ENCODE results near the gene COQ6.
"Not testable (repeated sequence)": the region's sequence is repeated elsewhere in the genome, so short reads cannot be mapped to it uniquely, and the experiment has no call there.

COQ6 gene

DNA sequence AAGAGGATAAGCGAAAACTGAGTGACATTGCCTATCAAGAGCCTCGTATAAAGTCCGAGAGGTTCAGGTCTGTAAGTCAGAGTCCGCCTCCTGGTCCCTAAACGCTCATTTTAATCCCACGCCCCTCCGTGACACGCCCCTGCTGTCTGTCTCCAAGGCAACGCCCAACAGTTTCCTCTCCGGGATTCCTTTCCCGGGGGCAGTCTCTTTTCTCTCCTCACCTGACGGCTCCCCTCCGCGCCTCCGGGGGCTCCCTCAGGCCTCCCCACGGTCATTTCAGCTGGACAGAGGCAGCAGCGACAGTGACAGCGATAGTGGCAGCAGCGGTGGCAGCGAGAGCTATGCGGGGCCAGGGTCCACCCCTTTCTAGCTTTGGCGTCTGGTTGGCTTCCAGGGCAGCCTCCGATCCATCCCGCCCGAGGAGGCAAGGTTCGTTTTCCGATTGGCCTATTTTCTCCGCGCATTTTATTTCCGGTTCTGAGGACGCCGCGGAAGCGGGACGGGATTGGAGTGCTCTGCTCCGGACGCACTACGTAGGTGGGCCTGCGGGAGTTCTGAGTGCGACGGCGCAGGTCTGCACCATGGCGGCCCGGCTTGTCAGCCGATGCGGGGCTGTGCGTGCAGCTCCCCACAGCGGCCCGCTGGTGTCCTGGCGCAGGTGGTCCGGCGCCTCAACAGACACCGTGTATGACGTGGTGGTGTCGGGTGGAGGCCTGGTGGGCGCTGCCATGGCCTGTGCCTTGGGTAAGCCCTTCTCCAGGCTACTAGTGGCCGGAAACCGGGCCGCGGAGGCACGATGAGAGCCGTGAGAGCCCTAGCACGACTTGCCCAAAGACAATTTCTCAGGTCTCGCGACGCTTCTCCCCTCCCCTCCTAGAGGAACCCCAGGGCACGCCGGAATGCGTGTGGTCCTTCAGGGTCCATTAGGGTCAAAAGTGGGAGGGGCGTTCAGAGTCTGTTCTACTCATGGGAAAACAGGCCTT is at the start of gene COQ6, which contains the start of gene FAM161B:
Gene COQ6, plus strand, starts transcription at position 551 of the 983 bp plus-strand sequence. Its CDS starts 31 bp downstream, at position 582.
Gene FAM161B, minus strand, starts transcription at position 343 of the 983 bp plus-strand sequence. Its CDS starts 68 bp downstream, at position 275.
- peak; percentile 71 to 85 (median 81) for DNase-seq

DNA sequence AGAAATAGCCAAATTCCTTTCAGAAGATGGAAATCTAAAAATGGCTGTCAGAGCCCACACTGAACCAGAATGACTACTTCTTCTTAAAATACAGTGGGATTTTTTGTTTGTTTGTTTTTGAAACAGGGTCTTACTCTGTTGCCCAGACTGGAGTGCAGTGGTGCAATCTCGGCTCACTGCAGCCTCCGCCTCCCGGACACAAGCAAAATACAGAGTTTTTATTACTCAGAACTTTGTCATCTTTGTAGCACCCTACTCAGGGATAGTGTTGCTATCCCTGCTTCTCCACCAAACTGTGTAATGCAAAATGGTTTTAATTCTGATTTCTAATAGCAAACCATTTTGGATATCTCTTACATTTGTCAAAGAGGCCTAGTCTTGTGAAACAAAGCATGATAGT is 47.1 kb upstream of the COQ6 start:
- no peak for DNase-seq

DNA sequence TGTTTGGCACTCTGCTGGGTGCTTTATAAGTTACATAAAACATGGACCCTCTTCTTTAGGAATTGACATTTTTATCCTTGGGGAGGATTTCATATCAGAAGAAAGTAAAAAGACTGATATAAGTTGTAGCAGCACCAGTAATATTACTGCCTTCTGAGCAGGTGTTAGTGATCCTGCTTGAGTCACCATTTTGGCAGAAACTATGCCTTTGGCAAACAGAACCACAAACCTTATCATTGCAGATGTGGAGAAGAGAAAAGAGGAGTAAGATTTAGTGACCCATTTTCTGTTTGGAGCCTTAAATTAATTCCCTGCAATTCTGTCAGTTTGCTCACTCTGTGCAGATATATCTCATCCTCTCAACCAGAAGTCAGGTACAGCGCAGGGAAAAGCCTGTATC is 40.4 kb upstream of the COQ6 start:
- DNase-seq, result no peak

DNA sequence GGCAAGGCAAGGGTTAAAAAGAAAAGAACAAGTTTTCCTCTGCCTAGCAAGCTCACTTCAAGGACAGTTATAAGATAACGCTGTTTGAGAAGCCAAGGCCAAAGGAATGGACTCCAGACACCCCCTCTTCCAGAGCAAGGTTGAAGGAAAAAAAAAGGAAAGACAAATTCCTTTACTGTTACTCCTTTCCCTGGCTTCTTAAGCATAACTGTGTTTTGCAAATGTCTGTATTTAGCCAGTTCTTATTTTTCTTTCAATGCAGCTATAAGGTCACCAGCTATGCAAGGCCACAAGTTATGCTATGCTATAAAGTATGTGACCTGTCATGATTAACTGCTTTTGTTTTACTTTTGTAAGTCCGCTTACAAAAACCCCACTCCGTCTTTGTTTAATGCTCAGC is 36.8 kb upstream of the COQ6 start:
- no peak for DNase-seq

DNA sequence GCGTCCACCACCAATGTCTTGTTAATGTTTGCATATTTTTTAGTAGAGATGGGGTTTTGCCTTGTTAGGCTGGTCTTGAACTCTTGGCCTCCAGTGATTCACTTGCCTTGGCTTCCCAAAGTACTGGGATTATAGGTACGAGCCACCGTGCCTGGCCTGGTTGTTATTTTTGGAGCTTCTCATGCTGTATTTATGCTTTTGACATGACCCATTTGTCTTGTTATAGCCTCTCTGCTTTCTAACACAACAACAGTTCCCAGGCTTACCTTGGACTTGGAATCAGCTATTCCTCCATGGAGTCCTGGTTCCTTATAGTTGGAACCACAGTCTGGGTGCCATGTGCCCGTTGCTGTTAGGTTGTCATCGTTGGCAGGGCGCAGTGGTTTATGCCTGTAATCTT is 33.8 kb upstream of the COQ6 start:
- DNase-seq, result no peak

DNA sequence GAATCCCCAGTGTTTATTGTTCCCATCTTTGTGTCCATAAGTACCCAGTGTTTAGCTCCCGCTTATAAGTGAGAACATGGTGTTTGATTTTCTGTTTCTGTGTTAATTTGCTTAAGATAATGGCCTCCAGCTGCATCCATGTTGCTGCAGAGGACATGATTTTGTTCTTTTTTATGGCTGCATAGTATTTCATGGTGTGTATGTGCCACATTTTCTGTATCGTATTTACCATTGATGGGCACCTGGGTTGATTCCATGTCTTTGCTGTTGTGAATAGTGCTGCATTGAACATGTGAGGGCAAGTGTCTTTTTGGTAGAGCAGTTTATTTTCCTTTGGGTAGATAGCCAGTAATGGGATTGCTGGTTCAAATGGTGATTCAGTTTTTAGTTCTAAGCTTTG is 30.6 kb upstream of the COQ6 start:
- DNase-seq, result not testable (repeated sequence)

DNA sequence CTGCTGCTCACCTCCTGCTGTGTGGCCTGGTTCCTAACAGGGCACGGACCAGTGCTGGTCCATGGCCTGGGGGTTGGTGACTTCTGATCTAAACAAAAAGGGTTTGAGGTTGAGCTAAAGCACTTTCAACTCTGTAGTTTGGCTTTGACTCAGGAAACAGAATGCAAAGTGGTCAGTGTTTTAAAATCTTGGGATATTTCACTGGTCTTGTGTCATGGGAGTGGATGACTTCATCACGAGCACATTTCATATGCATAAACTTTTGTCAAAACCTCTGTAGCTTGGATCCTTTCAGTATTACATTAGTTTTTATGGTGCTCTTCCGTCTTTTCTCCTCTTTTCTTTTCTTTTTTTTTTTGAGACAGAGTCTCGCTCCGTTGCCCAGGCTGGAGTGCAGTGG is 25.8 kb upstream of the COQ6 start:
- DNase-seq, result no peak

DNA sequence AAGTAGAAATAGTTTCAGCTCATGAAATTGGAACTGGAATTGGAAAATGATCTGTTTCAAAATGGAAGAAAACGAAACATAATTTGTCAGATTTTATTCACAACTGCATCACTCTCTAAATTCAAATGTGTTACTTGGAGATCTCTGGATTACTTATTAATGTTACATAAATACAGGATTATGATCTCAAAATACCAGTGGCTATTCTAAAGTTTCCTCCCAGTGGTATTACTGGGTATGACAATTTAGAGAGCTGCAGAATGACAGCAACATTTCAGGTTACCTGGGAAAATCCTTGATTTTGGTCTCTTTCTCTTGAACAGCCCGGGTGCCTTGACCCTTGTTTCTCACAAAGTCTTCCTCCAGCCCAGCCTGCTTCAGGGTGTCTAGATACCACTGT is 14.4 kb upstream of the COQ6 start:
- DNase-seq, result no peak

DNA sequence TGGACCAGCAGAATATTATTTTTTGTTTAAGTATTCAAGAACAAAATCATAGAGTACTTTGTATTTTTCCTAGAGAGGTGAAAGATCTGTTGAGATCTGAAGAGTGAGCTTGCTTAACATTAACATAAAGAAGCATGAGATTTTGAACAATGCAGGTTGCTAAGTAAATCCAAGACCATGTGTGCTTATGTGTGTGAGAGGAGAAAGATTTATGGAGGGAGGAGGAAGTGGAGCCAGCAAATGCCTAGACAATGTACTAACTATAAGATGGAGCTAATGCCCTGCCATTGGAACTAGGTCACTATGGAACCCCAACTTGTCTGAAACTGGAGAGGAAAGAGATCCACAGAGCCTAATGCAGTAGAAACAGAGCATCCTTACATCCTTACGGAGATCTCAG is 13.6 kb upstream of the COQ6 start:
- no peak for DNase-seq

DNA sequence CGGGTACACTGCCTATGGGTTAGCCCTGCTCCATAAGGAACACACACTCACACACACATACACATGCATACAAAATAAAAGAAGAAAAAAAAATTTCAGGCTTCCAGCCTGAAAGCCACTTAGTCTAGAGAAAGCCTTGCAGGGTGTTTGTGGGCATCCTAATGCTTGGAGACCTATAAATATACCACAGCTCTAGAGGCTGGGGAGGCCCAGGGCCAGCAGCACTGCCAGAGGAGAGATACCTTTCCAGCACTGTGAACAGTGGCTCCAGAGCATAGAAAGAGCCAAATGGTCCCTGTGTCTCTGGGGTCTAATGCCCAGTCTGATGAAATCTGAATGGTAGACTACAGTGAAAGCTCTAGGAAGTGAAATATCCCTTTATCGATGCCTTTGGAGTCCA is 13.1 kb upstream of the COQ6 start:
- DNase-seq, result no peak

DNA sequence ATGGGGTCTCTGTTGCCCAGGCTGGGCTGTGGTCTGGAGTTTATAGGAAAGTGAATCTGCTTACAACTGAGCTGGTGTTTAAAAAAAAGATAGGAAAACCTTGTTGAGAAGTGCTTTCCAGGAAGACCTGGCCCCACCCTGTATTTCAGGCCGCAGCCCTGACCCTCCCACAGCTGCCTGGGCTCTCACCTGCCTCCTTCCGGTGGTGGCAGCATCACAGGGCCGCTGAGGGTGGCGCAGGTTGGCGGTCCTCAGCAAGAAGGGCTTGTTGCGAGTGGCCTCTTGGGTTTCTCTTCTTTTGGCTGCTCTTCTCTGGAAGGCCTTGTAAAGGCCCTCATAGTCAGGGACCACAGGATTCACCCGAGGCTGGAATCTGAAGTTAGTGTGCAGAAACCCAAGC is 7.9 kb upstream of the COQ6 start:
- no peak for DNase-seq

DNA sequence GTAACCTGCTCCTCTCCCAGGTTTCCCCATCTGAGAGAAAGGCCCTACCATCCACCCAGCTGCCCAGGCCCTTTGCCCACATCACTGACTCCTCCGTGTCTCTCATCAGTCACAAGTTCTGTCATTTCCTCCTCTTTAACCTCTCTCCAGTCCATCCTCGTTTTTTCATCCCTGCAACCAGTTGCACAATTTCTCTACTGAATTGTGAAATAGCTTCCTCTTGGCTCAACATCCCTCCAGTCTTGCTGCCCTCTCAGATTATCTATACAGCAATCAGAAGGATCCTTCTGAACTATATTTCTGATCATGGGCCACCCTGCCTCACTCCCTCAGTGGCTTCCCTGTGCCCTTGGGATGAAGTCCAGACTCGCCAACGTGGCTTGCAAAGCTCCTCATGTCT is 7.0 kb upstream of the COQ6 start:
- DNase-seq, result no peak

DNA sequence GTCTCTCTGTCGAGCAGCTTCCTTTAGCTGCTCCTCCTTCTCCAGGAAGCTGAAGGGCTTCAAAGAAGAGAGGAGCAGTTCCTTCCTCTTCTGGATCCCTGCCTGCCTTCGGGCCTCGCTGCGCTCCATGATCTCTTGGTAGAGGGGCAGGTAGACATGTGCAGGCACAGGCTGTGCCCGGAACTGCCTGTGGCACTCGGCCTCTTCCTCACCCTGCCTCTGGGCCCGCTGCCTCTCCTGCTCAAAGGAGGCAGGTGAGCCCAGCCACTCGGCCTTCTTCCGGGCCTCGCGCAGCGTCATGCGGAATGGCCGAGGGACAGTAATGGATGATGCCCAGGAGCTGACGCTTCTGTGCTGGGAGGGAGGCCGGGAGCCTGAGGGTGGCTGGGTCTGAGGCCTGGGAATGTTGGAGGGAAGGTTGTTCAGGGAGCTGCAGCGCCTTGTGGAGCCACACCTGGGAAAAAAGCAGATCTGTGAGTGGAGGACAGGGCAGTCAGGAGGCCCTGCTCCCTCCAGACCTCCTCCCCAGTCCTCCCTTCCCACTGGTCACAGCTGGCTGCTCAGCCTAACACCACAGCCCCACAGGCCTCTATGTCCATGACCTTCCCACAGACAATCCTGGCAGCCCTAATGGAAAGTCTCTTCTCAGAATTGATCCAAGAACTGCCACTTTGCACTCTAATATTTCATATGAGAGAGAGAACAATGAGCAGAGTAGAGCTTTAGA is 5.5 kb upstream of the COQ6 start:
- no peak for DNase-seq

DNA sequence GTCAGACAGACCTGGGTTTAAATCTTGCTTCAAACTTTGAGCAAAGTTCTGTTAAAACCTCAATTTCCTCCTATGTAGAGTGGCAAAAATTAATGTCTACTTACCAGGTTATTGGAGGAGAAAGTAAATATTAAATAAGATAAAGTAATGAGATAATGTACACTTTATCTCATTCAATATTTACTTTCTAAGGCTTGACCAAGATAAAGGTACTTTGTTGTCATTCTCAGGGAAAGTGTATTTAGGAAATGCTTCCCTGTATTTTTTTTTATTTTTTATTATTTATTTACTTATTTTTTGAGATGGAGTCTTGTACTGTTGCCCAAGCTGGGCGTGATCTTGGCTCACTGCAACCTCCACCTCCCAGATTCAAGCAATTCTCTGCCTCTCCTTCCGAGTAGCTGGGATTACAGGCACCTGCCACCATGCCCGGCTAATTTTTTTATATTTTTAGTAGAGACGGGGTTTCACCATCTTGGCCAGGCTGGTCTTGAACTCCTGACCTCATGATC is 4.9 kb upstream of the COQ6 start:
- no peak for DNase-seq

DNA sequence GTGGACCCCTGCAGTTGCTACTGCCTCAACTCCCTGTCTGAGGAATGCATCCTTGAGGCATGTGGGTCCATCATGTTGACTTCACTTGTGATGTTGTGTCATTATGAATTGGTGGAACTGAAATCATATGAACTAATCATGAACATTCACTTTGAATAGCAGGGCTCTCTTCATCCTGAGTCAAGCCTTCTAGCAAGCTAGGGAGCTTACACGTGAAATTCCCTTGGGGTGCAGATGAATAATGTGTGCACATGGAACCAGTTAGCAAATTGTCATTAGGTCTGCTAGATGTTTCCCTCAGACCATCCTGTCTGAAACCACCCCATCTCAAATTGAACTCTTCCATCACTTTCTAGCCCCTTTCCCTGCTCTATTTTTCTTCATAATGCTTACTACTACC is 3.6 kb downstream of the COQ6 start:
- no peak for DNase-seq

DNA sequence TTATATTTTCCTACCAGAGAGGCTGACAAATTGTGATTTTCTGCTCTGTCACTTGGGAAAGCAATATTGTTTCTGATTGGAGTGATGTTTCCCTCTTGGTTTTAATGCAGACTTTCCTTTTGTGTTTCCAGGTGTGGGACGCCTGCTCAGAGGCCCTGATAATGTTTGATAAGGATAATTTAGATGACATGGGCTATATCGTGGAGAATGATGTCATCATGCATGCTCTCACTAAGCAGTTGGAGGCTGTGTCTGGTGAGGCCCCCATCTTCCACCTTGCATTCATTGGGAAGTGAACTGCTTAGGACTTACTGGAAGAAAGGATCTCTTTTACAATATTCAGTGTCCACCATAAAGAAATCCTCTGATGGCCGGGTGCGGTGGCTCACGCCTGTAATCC is 5.6 kb downstream of the COQ6 start:
- DNase-seq, result no peak

DNA sequence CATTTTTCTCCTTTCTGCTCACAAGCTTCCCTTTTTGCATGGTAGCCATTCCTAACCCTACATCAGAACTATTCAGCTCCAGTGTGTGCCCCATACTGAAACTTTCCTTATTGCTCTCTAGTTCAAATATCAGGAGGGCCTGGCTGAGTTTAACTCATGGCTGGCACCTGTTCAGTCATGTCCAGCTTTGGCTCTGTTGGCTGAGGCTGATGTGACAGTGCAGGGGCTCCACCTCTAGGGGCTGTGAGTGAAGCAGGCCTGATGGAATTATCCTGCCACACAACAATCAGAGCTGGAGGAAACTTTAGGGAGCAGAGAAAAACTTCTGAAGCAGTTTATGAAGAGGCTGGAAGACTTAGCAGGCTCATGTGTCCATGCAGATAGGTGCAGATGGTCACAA is 8.5 kb downstream of the COQ6 start:
- no peak for DNase-seq

DNA sequence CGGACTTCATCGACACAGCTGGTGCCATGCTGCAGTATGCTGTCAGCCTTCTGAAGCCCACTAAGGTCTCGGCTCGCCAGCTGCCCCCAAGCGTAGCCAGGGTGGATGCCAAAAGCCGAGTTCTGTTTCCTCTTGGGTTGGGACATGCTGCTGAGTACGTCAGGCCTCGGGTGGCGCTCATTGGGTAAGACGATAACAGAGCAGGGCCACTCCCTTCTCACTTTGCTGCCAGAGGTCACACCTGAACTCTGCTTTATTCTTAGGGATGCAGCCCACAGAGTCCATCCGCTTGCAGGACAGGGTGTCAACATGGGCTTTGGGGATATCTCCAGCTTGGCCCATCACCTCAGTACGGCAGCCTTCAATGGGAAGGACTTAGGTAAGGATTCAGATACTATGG is 11.1 kb downstream of the COQ6 start:
- DNase-seq, result no peak

DNA sequence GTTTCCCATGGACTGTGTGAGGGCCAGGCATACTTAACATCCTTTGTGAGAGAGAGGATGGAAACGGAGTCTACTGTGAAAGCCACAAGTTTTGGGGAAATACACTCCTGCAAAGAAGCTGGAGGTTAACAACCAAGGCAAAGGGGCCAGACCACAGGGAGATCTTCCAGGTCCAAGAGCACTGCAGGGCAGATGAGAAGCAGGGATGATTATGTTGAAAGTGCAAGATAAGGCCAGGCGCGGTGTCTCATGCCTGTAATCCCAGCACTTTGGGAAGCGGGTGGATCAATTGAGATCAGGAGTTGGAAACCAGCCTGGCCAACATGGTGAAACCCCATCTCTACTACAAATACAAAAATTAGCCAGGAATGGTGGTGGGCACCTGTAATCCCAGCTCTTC is 15.1 kb downstream of the COQ6 start:
- DNase-seq, result no peak

DNA sequence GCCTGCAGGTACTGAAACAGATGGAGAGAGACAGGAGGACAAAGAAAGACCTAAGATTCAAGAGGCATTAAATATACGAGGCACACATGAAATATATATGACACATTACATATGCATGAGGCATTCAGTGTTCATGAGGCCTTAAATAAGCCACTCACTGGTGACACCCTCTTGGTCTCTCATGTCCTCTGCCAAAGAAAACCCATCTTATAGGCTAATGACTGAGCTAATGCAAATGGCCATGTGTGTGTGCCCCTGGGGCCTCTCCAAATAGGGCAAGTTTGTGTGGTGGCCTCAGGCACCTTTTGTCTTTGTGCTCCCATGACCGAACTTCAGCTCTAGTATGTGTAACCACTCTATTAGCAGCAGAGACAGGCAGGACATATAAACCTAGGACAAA is 18.8 kb downstream of the COQ6 start:
- no peak for DNase-seq

DNA sequence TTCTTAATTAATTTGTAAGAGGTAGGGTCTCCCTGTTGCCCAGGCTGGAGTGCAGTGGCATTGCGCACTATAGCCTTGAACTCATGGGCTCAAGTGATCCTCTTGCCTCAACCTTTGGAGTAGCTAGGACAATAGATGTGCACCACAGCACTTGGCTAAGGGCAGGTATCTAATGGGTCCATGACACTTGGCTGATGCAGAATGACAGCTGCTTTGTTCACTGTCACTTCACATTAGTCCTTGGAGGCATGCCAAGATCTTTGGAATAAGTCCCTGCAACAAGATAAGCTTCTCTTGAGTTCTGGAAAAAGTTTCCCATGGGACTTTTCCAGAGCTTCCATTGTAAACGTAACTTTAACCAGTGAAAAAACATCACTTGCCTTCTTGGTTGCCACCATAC is 23.4 kb downstream of the COQ6 start:
- no peak for DNase-seq

DNA sequence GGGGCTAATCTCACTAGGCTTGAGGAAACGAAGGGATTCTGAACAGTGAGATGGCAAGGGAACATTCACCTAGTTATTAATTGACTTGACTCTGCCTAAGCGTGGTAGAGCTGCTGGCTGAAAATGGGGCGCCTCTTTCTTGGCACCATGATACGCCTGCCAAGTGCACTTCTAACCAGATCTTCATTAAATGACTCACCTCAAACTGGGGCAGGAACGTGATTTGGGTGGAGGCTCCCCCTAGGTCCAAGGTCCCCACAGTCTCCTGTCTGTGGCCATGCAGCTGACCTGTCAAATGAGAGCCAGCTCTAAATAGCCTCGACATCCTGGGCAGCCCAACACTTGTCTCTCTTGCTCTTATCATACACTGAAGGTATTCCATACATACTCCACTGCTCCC is 26.0 kb downstream of the COQ6 start:
- no peak for DNase-seq

DNA sequence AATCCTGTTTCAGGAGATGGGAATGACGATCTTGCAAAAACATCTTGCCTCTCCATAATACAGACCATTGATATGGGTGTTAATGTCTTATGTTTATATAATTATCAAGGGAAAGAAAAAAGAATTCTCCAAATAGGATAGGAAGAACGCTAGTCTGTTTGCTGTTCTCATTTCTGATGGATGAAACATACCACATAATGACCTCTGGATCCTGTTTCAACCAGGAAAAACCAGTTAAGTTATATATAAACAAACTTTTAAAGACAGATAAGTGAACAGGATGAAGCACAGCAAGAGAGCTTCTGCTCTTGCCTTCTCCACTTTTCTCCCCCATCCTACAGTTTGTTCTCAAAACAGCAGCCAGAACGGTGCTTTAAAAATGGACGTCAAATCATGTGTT is 27.8 kb downstream of the COQ6 start:
- no peak for DNase-seq

DNA sequence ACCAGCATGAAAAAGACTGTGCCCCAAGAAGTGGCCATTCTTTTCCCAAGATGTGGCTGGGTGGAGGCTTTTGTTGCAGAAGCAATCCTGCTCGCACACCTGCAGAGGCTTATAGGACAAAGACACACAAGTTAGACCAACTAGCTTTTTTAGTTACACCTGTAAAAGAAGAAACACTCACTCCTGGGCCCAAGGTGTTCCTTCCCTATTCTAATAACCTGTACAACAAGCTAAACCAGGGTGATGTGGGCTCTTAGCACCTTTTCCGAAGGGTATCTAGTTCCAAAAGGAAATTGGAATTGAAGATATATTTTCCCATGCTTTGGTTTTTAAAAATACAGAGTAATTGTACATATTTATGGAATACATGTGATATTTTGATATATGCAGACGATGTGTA is 38.0 kb downstream of the COQ6 start:
- DNase-seq, result no peak

All from activated CD4-positive, CD25-positive, alpha-beta regulatory T cell (primary cell).